Fibroblast of gingiva (primary cell): ENCODE measurements around the gene RIPOR2.

Source experiments
- DNase-seq: peaks from one replicate; pipeline ENCODE4 v3.0.0-alpha.2; 2011; ENCODE audit warnings: low read depth

Gene RIPOR2

GRCh38 chr6:24876499-24877465, 59.0 kb downstream of the RIPOR2 start:
- no peak for DNase-seq

GRCh38 chr6:24875534-24875901, 60.2 kb downstream of the RIPOR2 start:
- DNase-seq: no peak

DNA sequence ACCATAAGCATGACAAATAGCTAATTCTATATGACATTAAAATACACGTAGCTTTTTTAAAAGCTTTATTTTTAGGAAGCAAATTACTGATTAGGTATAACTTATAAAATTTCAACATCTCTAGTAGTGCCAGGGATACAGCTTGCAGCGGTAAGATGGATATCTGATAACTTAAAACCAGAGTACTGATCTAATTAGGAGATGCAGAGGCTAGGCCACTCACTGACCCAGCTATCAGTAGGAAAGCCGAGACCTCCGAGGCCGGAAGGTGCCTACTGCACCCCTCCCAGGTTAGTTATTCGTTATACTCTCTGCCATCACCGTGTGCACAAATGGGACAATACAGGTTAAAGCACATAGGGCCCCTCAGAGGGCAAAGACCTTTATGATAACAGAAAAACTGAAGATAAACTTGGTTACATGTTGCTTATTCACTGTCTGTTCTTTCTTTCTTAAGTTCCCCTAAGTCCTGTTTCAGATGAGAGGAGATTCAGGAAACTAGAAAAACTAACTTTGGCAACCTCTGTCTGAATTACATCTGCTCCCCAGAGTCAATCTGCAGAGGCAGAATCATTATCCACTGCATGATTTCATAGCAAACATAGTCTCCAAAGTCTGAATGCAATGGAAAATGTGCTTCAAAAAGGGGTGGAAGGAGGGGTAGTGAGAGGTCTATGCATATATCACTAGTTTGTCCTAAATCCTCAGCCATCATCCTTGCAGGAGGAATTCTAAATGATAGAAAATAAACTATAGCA, 60.8 kb downstream of the RIPOR2 start:
- DNase-seq: no peak

GRCh38 chr6:24874128-24874527, 61.6 kb downstream of the RIPOR2 start:
- DNase-seq: no peak

DNA sequence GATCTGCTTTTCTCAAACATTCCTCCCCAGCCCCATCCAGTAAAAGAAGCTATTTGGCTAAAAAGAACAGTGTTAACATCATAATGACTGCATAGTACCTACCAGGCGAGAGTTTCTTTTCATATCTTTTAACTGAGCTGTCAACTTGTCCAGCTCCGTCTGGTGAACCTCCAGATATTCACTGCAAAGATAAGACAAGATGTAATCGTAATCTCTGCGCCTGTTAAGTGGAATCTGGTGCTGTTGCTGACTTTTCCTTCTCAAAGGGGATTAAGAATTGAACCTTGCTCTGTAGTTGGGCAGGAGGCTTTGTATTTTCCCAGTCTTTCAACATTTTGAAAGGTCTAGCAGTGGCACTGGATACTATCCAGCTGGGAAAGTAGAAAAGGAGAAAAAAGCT, 63.0 kb downstream of the RIPOR2 start:
- no peak for DNase-seq

DNA sequence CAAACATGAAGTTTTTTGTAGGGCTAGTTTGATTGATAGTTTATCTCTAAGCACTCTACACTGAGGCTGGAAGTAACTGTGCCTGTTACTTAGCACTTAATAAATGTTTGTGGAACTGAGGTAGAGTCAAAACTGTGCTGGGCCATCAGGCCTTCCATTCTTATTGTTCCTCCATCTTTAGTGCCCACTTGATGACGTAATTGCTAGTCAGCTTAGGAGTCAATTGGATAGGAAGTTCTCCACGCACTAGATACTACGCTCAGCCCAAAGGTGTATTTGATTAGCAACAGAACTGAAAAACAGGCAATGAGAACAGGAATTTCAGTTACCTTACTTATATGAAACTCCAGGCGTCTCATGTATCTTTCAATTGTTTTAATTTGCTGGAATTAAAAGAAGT, 67.0 kb downstream of the RIPOR2 start:
- DNase-seq: no peak

- no peak for DNase-seq
Observed at GRCh38 chr6:24867104-24867703, 68.6 kb downstream of the RIPOR2 start.

- no peak for DNase-seq
Observed at GRCh38 chr6:24865161-24865560, 70.6 kb downstream of the RIPOR2 start.

DNA sequence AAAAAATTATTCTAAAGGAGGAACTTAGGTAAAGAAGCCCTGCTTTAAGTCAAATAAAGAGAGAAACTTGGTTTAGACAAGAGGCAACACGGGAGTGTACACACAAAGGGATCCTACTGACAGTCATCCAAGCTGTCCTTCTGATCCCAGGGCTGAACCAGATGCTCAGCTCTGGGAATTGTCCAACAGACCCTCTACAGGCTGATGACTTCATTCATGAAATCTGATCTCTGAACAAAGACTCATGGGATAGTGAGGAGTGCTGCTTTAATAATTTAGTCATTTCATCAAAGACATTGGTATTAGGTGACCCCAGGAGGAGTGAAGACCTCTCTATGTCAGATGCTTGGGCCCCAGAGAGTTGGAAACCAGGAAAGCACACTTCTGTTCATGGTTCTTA, 71.4 kb downstream of the RIPOR2 start:
- DNase-seq: no peak

GRCh38 chr6:24861934-24862333, 73.8 kb downstream of the RIPOR2 start:
- no peak for DNase-seq

DNA sequence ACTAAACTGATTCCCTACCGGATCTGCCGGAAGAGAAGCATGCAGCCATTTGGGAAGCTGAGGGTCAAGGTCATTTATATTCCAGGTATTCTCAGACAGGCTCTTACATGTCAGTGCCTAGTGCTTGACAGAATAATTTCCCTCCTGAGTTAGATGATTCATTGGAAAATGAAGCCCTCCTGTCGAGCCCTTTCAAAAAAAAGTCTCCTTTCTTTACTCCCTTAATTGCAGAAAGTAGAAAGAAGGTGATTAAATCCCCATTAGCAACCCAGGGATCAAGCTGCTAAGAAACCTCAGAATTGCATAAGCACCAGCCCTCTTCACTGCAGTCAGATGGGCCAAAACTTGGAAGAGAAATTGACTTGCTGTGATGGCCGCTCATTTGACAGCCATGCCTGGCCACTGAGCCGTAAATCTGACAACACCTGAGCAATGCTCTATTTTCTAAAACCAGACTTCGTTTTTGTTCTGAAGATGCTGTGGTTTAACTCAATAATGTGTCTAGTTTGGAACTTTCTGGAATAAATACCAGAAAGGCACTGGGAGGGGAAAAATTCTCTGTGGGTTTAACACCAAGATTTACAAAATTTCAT, 76.1 kb downstream of the RIPOR2 start:
- no peak for DNase-seq

DNA sequence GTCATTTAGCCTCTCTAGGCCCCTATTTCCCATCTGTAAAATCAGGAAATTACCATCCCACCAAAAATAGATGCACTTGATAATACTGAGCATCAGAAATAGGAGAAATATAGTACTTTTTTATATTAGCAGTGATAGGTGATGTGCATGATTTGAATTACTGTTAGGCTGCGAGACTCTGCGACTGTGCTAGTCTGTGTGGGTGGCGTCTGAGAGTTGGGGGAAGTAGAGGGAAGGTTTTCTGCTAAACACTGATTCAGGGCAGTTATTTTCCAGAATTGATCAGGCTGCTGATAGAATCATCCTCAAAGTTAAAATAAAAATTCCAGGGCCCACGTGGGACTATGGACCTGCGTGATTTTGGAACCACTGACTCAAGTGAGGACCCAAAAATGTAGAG, 76.6 kb downstream of the RIPOR2 start:
- no peak for DNase-seq

DNA sequence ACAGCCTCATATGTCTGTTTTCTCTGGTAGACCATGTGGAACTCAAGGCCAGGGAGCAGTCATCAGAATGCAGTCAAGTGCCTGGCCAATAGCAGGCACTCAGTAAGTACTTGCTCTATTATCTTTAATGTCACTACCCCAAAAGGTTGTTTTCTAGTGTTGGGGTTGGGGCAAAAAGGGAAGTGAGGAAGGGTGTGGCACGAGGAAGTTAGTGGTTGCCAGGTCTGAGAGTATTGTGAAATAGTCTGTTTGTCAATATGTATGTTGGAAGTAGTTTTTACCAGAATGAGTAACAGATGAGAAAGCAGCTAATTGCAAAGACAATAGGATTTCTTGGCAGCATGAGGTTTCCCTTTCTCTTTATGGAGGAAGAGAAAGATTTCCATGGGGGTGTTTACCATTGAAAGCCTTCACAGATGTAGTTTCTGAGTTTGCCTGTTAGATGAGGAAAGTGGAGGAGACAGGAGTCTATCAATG, 77.5 kb downstream of the RIPOR2 start:
- peak; percentile 47 for DNase-seq

GRCh38 chr6:24856901-24857670, 78.7 kb downstream of the RIPOR2 start:
- DNase-seq: no peak

DNA sequence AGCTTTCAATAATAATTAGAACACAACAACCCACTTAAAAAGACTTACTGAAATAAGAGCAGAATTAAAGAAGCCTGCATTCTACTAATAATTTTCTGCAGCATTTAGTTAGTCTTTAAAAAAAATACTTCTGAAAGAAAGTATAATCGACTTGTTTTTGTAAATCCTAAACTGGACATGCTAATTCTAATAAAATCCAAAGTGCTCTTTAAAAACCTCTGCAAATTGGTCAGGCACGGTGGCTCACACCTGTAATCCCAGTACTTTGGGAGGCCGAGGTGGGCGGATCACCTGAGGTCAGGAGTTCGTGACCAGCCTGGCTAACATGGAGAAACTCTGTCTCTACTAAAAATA, 79.5 kb downstream of the RIPOR2 start:
- no peak for DNase-seq

DNA sequence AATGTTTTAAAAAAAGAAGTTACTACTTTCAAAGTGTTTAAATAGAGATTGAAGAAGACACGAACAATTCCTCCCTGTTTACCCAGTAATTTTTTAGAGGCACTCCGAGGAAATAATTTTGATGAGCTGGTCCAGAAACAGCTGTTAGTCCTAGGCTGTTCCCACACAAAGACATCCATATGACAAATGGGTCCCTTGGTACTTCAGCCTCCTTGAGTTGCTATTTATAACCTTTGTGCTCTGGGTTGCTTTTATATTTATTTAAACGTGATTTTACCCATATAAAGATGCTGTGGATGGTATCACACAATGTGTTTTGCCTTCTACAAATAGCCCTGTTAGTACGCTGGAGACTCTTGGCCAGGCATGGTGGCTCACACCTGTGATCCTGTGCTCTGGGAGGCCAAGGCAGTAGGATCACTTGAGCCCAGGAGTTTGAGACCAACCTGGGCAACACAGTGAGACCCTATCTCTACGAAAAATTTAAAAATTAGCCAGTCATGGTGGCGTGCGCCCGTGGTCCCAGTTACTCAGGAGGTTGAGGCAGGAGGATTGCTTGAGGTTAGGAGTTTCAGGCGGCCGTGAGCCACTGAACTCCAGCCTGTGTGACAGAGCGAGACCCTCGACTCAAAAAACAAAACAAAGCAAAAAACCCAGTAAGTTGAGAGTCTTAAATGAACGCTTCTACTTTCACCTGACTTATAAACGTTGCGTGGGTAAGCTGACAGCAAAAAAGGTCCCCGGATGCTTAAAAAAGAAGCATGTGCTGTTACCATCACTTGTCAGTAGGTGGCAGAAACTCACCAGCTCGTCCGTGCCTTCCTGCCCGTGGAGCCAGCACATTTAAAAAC, 80.1 kb downstream of the RIPOR2 start:
- peak; percentile 64 for DNase-seq

DNA sequence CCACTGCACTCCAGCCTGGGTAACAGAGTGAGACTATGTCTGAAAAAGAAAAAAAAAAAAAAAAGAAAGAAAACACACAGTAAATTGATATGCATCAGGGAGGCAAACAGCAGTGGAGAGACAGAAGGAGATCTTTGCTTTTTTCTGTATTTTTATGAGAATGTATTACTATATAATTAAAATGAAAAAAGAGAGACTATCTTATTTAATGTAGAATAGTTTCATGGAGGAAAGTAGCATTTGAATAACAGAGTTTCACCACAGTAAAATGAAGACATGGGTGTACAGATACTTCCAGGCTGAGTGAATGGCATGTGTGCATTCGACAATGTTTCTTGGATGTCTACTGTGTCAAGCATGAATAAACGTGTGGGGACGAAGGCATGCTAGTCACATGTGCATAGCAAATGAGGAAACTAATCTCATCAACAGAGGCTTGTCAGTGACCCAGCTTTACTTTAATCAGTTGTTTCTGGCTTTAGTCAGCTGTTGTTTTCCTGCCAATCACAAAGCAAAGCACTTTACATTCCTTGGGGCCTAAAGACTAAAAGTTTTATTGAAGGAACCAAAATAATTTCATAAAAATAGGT, 81.6 kb downstream of the RIPOR2 start:
- DNase-seq: no peak

DNA sequence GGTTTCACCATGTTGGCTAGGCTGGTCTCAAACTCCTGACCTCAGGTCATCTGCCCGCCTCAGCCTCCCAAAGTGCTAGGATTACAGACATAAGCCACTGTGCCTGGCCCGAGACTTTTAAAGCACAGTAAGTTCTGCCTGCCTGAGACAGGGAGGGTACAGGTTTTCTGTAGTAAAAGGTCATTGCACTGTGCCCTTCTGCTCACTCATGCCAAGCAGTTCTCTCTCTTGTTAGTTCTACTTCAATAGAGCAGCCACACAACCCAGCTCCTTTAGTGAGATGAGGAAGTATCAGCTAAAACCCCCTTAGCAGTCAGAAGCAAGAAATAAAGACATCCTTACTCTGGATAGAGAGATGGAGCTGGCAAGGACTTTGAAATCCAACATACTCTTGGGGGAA, 84.7 kb downstream of the RIPOR2 start:
- DNase-seq: no peak

- no peak for DNase-seq
Observed at GRCh38 chr6:24849713-24850112, 86.0 kb downstream of the RIPOR2 start.

DNA sequence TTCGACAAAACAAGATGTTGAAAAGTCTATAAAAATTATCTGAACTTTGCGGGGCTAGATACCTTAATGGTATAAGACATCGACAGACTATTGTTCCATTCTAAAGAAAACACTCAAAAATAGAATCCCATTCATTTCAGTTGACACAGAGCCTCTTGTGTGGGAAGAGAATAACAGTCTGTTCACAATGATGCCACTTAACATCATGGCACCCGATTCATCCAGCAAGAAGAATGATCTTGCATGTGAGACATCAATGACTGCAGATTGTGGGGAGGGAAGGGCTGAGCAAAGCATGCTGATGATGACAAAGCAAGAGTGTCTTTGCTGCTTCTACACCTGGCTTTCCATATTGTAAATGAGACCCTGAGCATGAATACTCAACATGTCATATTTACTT, 87.3 kb downstream of the RIPOR2 start:
- no peak for DNase-seq
